Globus pallidus (tissue), 1 donor: ENCODE data around the gene NRDE2.
"Not testable (repeated sequence)": the region's sequence is repeated elsewhere in the genome, so short reads cannot be mapped to it uniquely, and the experiment has no call there.

ENCODE experiments used
- DNase-seq: peaks from one replicate; pipeline ENCODE4 v3.0.0-alpha.2; 2015; ENCODE audit warnings: low spot score

NRDE2 gene

DNA sequence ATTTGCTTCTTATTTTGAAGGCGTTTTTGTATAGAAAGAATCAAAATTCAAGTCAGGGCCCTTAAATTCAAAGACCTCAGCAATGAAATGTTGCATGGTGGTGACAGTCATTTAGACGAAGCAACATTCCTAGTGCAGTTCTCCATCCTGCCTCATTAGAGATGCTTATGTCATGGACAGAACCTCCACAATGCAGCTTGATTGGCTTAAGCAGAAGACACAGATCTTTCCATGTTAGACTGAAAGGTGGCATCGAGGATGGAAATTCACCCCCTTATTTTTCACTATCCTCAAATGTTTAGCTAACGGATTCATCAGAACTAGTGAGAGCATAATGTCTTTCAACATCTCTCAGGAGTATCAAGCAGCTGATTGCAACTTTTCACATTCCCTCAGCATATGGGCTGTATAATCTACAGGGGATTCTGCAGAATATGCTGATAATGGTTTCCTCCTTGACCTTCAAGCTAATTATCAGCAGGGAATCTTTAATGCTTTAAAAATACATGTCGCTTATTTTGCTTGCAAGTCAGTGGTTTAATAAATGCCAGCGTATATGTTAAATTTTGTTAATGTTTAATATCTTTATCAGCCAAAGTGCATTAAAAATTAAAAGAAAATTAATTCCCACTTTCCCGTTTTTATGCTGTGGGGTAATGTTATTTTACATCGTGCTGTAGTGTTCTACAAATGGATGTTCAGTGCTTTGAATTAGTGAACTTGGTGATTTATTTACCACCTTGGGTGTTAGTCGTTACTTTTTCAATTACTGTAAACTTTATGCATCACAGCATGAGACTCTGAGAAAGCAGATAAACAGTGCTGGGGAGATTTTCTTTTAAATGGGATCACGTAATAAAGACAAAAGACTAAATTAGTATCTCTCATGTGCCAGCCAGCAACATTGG, 12.8 kb upstream of the NRDE2 start:
- DNase-seq, result no peak

DNA sequence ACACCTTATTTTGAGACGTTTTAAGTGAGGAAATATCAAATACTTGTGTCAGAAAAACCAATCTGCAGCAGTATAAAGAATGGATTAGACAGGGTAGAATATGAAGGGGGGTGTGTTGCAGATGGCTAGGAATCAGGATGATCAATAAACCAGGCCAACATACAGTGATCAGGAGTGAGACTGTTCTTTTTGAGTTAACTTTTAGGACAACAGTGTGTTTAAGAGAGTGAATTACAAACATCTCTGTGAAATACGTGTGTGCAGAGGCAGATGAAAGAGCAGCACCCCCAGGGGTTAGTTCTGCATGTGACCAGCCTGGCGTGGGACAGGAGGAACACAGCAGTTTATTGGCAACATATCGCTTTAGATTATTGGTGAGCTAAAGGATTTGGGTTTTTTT, 10.6 kb upstream of the NRDE2 start:
- DNase-seq, result no peak

DNA sequence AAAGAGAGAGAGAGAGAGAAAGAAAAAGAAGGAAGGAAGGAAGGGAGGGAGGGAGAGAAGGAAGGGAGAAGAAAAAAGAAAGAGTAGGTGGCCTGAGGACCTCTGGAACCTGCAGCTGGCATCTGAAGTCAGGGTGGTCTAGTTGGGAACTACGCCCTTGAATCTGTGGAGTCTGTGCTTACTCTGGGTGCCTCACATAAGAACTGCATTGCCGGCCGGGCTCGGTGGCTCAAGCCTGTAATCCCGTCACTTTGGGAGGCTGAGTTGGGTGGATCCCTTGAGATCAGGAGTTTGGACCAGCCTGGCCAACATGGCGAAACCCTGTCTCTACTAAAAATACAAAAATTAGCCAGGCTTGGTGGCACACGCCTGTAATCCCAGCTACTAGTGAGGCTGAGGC, 10.0 kb upstream of the NRDE2 start:
- no peak for DNase-seq

DNA sequence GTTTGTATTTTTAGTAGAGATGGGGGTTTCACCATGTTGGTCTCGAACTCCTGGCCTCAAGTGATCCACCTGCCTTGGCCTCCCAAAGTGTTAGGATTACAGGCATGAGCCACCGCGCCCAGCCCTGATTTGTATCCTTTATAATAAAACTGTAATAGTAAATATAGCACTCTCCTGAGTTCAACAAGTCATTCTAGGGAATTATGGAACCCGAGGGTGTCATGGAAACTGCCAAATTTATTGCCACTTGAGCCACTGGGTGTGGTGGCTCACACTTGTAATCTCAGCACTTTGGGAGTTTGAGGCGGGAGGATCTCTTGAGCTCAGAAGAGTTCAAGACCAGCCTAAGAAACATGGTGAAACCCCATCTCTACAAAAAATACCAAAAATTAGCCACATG, 9.5 kb upstream of the NRDE2 start:
- DNase-seq, result not testable (repeated sequence)

DNA sequence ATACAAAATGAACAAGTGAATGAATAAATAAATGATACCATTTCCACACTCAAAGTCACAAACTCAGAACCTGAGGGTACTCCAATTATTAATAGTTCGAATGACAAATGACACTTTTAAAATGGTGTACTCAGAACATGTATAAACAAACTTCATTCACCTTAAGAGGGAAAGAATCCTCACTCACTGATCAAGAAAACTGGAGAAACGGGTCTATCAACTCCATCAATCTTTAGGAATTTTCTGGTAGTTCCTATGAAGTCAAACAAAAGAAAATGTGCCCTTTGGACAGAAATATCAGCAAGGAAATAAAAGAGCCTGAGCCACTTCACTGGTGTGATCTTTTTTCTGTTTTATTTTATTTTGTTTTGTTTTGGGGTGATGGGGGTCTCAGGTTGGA, 5.2 kb upstream of the NRDE2 start:
- no peak for DNase-seq

DNA sequence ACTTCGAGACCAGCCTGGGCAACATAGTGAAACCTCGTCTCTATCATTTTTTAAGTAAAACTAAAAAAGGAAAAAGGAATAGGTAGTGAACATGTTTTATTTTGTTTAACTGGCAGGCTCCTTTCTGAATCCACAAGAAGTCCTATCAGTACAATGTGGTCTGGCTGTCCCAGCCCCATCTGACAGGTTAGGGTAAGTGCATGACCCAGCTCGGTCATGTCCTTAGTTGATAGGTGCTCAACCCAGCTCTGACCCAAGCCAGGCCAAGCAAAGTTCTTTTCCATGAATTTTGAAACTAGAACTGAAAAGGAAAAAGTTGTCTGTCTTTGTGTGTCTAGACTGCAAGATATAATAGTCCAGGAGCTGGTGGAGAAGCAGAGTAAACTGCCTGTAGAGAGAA, 4.7 kb upstream of the NRDE2 start:
- DNase-seq, result no peak

DNA sequence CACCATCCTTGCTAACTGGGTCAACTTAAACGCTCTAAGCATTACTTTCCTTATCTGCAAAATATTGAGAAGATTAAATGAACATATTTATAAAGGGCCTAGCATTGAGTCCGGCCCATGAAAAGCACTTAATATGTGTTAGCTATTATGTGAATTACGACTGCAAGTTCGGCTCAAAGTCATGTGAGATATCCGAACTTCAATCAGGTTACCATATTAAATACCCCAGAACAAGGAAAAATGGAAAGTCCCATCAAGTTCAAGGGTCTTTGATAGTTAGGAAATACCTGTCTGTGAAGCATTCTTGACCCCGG, 487 bp upstream of the NRDE2 start:
- DNase-seq, result no peak

DNA sequence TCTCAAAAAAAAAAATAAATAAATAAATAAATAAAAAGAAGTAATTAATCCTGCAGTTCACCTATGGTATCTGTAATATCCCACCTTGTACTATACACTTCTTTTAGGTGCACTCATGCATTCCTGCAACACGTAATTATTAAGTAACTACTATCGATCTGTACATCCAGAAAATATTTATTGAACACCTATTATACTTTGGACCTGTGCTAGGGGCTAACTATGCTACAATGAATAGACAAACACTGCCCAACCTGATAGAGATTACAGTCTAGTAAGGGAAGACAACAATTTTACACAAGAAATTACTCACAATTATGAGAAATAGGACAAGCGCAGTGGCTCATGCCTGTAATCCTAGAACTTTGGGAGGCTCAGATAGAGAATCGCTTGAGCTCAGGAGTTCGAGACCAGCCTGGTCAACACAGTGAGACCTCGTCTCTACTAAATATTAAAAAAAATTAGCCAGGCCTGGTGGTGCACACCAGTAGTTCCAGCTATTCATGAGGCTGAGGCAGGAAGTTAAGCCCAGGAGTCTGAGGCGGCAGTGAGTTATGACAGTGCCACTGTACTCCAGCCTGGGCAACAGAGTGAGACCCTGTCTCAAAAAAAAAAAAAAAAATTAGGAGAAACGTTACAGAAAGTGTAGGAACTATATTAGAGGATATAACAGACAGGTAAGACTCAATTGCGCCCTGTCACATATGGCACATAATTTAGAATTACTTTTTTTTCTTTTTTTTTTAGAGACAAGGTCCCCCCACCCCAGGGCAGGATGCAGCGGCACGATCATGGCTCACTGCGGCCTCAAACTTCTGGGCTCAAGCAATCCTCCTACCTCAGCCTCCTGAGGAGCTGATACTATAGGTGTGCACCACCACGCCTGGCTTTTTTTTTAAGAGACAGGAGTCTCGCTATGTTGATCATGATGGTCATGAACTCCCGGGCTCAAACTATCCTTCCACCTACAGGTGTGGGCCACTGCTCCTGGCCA, 1.2 kb downstream of the NRDE2 start:
- no peak for DNase-seq

DNA sequence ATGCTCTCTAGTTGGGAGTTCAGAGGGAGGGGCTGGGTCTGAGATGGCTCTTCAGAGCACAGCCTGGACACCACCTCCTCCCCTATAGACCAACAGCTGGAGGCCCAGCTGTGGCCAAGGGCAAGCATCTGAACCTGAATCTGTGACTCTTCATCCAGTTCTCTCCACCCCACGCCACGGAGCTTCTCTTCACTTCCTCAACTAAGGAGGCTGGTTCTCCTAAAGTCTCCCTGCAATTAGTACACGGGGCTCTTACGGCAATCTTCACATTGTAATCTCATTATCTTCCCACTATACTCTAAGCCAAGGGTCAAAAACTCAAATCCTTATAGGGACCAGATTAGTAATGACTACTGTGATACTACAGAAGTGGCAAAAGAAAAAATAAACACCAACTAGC, 9.8 kb downstream of the NRDE2 start:
- DNase-seq, result no peak

DNA sequence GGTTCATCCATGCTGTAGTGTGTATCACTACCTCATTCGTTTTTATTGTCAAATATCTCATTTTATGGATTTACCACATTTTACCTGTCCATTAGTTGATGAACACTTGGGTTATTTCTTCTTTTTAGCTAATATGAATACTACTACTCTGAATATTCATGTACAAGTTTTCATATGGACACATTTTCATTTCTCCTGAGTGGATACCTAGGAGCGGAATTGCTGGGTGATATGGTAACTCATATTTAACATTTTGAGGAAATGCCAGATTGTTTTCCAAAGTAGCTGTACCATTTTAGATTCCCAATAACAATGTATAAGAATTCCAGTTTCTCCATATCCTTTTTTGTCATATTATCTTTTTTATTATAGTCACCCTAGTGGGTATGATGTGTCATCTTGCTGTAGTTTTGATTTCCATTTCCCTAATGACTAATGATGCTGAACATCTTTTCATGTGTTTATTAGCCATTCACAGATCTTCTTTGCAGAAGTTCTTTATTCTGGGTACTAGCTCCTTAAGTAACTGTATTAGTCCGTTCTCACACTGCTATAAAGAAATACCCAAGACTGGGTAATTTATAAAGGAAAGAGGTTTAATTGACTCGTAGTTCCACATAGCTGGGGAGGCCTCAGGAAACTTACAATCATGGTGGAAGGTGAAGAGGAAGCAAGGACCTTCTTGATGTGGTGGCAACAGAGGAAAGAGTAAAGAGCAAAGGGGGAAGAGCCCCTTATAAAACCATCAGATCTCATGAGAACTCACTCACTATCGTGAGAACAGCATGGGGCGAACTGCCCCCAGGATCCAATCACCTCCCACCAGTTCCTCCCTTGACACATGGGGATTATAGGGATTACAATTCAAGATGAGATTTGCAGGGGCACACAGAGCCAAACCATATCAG, 11.9 kb downstream of the NRDE2 start:
- no peak for DNase-seq

DNA sequence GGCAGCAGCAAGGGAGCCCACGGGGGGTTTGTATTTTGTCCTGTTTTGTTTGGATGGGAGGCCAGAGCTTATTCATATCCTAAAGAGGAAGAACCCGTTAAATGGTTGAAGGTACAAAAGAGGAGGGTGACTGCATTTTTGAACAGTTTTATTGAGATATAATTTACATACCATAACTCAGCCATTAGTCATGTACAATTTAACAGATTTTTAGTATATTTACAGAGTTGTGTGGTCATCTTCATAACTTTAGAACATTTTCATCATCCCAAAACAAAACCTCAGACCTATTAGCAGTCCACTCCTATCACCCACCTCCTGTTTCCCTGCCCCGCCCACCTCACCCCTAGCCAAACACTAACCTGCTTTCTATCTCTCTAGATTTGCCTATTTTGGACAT, 12.6 kb downstream of the NRDE2 start:
- no peak for DNase-seq

DNA sequence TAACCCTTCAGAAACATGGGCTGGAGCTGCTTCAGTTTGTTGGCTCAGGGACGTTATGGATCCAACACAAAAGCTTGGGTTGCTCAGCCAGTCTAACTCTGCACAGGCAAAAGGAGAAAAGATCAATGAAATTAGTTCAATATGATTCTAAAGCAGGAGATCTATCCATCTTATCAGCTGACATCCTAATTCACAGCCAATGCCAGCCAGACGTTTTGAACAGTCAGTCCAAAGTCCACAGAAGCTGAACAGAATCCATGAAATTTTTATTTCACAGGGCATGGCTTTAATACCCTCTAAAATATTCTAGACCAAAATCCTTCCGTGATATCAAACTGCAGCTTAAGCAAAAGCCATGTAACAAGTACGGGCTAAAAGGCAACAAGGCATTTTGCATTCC, 13.7 kb downstream of the NRDE2 start:
- DNase-seq, result no peak

DNA sequence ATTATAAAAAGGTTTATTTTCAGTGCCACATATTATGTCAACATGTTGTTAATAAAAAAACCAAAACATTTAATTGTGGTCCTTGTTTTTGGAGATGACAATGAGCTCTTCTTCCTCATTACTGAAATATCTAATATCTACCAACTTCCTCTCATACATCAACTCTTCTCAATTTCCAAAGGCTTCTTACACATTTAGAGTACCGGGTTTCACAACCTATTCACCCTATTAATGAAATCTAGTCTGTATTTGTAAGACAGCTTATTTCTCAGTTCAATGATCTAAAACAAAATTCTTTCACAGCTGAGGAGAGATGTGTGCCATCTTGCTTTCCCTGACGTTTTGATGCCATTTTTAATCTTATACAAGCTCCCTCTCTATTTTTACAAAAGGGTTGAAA, 14.5 kb downstream of the NRDE2 start:
- no peak for DNase-seq

DNA sequence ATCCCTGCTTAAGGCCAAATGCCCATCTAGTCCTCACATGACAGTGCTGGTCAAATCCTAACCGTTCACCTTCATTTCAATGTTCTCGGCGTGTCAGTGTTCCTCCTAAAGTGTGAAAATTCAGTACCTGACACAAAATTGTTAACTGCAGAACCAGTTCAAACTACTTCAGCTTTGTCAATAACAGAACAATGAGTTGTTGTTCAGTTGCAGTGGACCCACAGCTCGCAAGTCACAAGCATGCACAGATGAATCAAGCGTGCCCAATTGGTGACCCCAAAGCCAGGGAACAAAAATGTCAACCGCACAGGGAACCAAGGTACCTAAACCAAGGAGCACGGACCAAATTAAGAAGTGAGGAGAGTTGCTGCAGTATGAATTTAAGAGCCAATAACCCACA, 23.2 kb downstream of the NRDE2 start:
- peak; percentile 73 for DNase-seq

DNA sequence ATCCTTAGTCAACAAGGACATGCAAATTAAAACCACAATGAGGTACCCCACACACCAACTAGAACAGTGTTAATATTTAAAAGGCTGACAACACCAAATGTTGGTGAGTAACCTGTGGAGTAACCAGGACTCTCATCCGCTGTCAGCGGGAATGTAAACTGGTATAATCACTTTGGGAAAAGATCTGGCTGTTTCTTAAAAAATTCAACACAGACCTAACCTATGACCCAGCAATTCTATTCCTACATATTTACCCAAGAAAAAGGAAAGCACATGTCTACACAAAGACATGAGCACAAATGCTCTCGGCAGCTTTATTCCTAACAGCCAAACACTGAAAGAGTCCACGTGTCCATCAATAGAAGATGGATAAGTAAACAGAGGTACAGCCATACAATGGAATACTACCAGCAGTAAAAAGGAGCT, 26.6 kb downstream of the NRDE2 start:
- DNase-seq, result no peak

DNA sequence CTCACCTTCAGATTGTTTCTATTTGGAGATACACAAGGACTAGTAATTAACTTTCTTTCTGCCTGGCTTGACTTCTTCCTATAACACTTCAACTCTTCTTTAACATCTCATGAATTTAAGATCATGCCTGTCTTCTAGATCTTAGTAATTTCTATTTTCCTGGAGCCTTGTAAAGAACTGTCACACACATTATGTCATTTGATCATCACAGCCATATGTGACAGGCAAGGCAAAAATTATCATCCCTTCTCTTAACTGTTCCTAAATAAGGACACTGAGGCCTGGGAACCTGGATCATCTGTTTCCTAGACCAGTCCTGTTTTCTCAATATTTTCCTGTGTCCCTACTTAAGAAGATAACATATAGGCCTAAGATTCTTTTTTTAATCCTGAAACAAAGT, 27.2 kb downstream of the NRDE2 start:
- no peak for DNase-seq

DNA sequence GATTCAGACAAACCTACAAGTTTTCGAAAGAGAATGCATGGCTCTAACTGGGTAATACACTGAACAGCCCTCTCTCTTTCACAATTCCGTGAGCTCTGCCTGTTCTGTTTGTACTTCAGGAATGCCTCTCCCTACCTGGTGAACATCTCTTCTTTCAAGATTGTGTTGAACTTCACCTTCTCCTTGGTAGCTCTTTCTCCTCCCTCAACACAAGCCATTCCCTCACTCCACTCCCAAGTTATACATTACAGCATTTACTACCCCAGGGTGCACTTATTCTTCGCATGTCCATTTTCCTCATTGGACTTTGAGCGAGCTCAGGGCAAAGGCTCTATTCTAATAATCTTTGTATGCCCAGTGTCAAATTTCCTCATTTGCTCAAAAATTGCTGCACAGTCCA, 28.3 kb downstream of the NRDE2 start:
- no peak for DNase-seq

DNA sequence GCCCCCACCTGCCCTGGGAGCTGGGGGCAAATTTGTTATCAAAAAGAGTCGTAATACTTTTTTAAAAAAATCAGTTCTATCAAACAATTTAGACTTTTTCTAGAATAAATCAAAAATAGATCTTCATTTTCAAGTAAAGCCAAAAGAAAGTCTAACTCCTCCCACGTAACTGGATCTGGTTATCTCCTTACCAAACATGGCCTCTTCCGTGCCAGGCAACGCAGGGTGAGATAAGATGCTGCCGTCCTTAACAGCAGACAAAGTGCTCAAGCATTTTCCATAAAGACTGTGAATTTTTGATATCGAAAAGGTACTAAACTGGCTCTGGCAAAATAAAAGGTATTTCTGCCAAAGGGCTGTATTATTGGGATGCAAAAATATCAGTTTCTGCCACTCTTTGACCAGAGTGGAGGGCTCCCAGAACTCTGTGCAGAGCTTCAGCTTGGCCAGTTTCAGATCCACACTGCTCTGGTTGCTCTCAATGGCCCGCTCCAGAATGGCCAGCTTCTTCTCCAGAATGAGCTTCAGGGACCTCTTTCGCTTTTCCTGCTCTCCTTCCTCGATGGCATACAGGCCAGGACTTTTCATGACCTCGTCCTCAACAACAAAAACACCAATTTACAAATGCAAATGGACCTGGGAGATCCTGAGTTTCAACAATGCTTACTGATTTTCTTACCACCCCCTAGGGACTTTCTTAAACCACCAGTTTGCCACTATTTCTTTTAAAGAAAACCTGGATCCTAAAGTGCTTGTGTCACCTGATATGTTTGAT, 29.0 kb downstream of the NRDE2 start:
- DNase-seq, result no peak

DNA sequence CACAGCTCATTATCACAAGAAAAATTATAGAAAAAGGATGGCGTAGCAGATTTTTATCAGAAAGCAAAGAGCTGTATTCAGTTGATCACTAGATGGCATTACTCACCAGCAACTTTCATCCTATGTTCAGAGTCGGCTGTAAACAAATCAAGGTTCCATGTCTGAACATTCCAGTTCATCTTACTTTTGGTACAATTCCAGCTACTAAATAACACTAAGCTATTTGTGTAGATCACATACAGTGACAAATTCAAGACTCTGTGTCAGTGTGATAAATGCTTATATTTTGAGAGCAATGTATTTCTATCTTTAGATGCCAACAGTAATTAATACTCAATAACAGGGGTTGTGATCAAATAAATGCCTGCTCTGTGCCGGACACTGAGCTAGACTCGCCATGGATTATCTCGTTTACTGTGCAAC, 30.1 kb downstream of the NRDE2 start:
- peak; percentile 85 for DNase-seq

DNA sequence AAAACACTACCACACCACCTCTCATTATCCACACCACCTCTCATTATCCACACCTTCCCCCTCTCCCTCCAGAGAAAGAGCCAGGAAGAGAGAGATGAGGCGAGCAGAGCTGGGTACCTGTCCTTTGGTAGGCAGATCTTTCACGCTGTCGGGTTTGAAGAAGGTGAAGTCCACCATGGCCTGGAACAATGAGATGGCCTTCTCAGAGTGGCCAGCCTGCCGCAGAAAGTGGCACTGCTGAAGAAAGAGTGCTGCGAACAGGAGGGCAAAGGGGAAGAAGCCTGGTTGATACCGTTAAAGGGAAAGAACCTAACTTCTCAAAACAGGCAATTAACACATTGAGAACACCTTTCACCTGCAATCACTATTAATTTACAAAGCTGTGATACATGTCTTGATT, 30.6 kb downstream of the NRDE2 start:
- no peak for DNase-seq

DNA sequence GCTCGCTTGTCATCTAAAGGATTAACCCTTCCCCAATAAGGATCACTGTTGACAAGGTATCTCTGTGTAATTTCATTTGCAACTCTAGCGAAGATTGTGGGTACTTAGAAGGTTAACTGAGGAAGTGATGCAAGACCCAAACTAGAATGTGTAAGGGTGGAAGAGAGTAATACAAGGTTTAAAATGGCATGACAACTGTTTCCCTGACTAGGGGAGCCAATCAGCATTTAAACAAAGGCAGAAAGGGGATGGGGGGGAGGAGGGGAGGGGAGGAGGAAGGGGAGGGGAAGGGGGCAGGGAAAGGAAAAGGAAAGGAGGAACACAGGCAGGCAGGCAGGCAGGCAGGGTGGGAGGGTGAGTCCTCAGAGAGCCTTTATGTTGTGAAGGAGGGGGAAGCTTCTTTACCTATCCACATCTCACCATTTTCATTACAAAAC, 31.1 kb downstream of the NRDE2 start:
- DNase-seq, result no peak
